Smooth muscle cell (in vitro differentiated cells): ENCODE data around the gene CD74. TPM values are rescaled to one million over a fixed set of nuclear protein-coding genes. Genes with fewer than 3 reads are reported as not detected.

Experiments
- DNase-seq: peaks from one replicate; lab custom pipeline; 2025; ENCODE audit not compliant: unreplicated experiment; lab: John Stamatoyannopoulos, UW
- H2AFZ ChIP-seq: fragments of 200-600 bp; sonication (generic); 2 replicates; pipeline ENCODE4 v1.6.0; 2016; ENCODE audit warnings: antibody characterized with exemption, low read depth, mild to moderate bottlenecking
- H3F3A ChIP-seq: fragments of 200-600 bp; sonication (generic); 2 replicates; pipeline ENCODE4 v1.6.0; 2017; ENCODE audit warnings: antibody characterized with exemption, low read depth
- H3K27ac ChIP-seq: fragments of 200-600 bp; sonication (generic); 2 replicates; pipeline ENCODE4 v1.5.1; 2016; ENCODE audit warnings: low read depth, mild to moderate bottlenecking
- H3K27me3 ChIP-seq: fragments of 200-600 bp; sonication (generic); 2 replicates; pipeline ENCODE4 v1.6.1; 2016; ENCODE audit warnings: low read depth, mild to moderate bottlenecking
- H3K36me3 ChIP-seq: fragments of 200-600 bp; sonication (generic); 2 replicates; pipeline ENCODE4 v1.5.1; 2016; ENCODE audit warnings: low read depth
- H3K4me1 ChIP-seq: fragments of 200-600 bp; sonication (generic); 2 replicates; pipeline ENCODE4 v1.5.1; 2016; ENCODE audit warnings: low read depth
- H3K4me2 ChIP-seq: fragments of 200-600 bp; sonication (generic); 2 replicates; pipeline ENCODE4 v1.6.0; 2016; ENCODE audit warnings: mild to moderate bottlenecking
- H3K4me3 ChIP-seq: fragments of 200-600 bp; sonication (generic); 2 replicates; pipeline ENCODE4 v1.5.1; 2016; ENCODE audit warnings: mild to moderate bottlenecking
- H3K79me2 ChIP-seq: fragments of 200-600 bp; sonication (generic); 2 replicates; pipeline ENCODE4 v1.6.0; 2016; ENCODE audit warnings: low read depth, mild to moderate bottlenecking
- H3K9ac ChIP-seq: fragments of 200-600 bp; sonication (generic); 2 replicates; pipeline ENCODE4 v1.6.0; 2016; ENCODE audit warnings: low read depth
- H3K9me3 ChIP-seq: fragments of 200-600 bp; sonication (generic); replicated peaks from 2 replicates; pipeline ENCODE4 v1.5.1; 2016; ENCODE audit warnings: low read depth
- H4K20me1 ChIP-seq: fragments of 200-600 bp; sonication (generic); 2 replicates; pipeline ENCODE4 v1.6.0; 2016; ENCODE audit warnings: low read depth
- CTCF ChIP-seq: fragments of 200-600 bp; sonication (generic); IDR thresholded peaks from 2 replicates; pipeline ENCODE4 v1.5.1; 2017; ENCODE audit warnings: borderline replicate concordance, mild to moderate bottlenecking, antibody characterized with exemption; ENCODE audit not compliant: insufficient read depth, poor library complexity, severe bottlenecking
- WGBS: methylation state at CpG from one replicate; pipeline ENCODE4 v1.1.7; 2016; ENCODE audit warnings: low lambda C conversion rate; 5-methylcytosine and 5-hydroxymethylcytosine counted together
- polyA plus RNA-seq: library from polyadenylated mRNA; unstranded; fragments of >200 nt; fragmentation: Nextera tagmentation; extraction: Ambion mirVana; gene quantifications from 2 replicates; pipeline ENCODE4 v1.2.1, GENCODE V29; 2016
- total RNA-seq: library from RNA; depleted of rRNA; stranded (reverse); fragments of >200 nt; gene quantifications from 2 replicates; pipeline ENCODE4 v1.2.3, GENCODE V29; 2014

CD74 gene
- total and polyA plus RNA-seq, 2 experiments from 2014 or later, result 2.7 to 3.9 TPM

GRCh38 chr5:150395688-150395975 lies 17.1 kb downstream of the CD74 start:
- H3K9ac ChIP-seq, result no peak overlapping the region
- H3K79me2 ChIP-seq, result no peaks in the 10 kb centered on the region
- 89% methylated on average over 2 of the region's 2 CpGs for WGBS
- H3K4me3 ChIP-seq, result no peak overlapping the region
- H4K20me1 ChIP-seq, result no peaks in the 10 kb centered on the region
- H3K27ac ChIP-seq, result no peak overlapping the region
- no peaks in the 10 kb centered on the region for H3K9me3 ChIP-seq
- H3F3A ChIP-seq, result no peaks in the 10 kb centered on the region
- no peak overlapping the region for H2AFZ ChIP-seq
- TF ChIP-seq CTCF, result no peak
- H3K27me3 ChIP-seq, result no peaks in the 10 kb centered on the region
- H3K4me2 ChIP-seq, result no peak overlapping the region
- DNase-seq, result no peak
- H3K36me3 ChIP-seq, result no peaks in the 10 kb centered on the region
- H3K4me1 ChIP-seq, result no peaks in the 10 kb centered on the region

- H3K27me3 ChIP-seq, result no peaks in the 10 kb centered on the region
- WGBS, result 91% methylated on average over 13 of the region's 13 CpGs
- H3F3A ChIP-seq, result no peaks in the 10 kb centered on the region
- no peak overlapping the region for H3K9ac ChIP-seq
- no peak for DNase-seq
- no peak overlapping the region for H3K4me2 ChIP-seq
- no peaks in the 10 kb centered on the region for H3K9me3 ChIP-seq
- H3K36me3 ChIP-seq, result no peaks in the 10 kb centered on the region
- H3K27ac ChIP-seq, result no peak overlapping the region
- H3K79me2 ChIP-seq, result no peaks in the 10 kb centered on the region
- no peaks in the 10 kb centered on the region for H4K20me1 ChIP-seq
- H3K4me1 ChIP-seq, result no peaks in the 10 kb centered on the region
- H2AFZ ChIP-seq, result no peak overlapping the region
- no peak overlapping the region for H3K4me3 ChIP-seq
- TF ChIP-seq CTCF, result no peak
Measured at GRCh38 chr5:150394912-150395687, 17.6 kb downstream of the CD74 start.

- H3K27ac ChIP-seq, result no peak overlapping the region
- no peak overlapping the region for H3K9ac ChIP-seq
- H3F3A ChIP-seq, result no peaks in the 10 kb centered on the region
- TF ChIP-seq CTCF, result no peak
- no peaks in the 10 kb centered on the region for H4K20me1 ChIP-seq
- H3K27me3 ChIP-seq, result no peaks in the 10 kb centered on the region
- H3K9me3 ChIP-seq, result no peaks in the 10 kb centered on the region
- no peaks in the 10 kb centered on the region for H3K4me1 ChIP-seq
- no peaks in the 10 kb centered on the region for H3K36me3 ChIP-seq
- no peak overlapping the region for H3K4me3 ChIP-seq
- no peak for DNase-seq
- no peak overlapping the region for H3K4me2 ChIP-seq
- no peaks in the 10 kb centered on the region for H3K79me2 ChIP-seq
- WGBS, result 59% methylated on average over 3 of the region's 3 CpGs
- no peak overlapping the region for H2AFZ ChIP-seq
Measured at GRCh38 chr5:150394131-150394530, 18.6 kb downstream of the CD74 start.

- no peak overlapping the region for H2AFZ ChIP-seq
- 67% methylated on average over 3 of the region's 3 CpGs for WGBS
Measured at GRCh38 chr5:150393096-150393645, 19.5 kb downstream of the CD74 start.

More at GRCh38 chr5:150393096-150393645, 19.5 kb downstream of the CD74 start:
- Histone ChIP-seq H3K9me3 (no peaks in the 10 kb centered on the region), H3K4me3 (no peak overlapping the region), H3K27ac (no peak overlapping the region), H3K36me3 (no peaks in the 10 kb centered on the region), H3K79me2 (no peaks in the 10 kb centered on the region), H4K20me1 (no peaks in the 10 kb centered on the region), H3K27me3 (no peaks in the 10 kb centered on the region), H3K4me1 (no peaks in the 10 kb centered on the region), H3F3A (no peaks in the 10 kb centered on the region), H3K9ac (no peak overlapping the region), H3K4me2 (no peak overlapping the region)
- no peak for DNase-seq
- no peak for TF ChIP-seq CTCF
